GM18526 (cell line): ENCODE measurements around the gene ZNF415.

Experiments
- POLR2A ChIP-seq: IDR thresholded peaks from 3 replicates; pipeline ENCODE4 v1.6.1; 2011; ENCODE audit not compliant: insufficient read length; ENCODE audit errors: extremely low read depth

Gene ZNF415

DNA sequence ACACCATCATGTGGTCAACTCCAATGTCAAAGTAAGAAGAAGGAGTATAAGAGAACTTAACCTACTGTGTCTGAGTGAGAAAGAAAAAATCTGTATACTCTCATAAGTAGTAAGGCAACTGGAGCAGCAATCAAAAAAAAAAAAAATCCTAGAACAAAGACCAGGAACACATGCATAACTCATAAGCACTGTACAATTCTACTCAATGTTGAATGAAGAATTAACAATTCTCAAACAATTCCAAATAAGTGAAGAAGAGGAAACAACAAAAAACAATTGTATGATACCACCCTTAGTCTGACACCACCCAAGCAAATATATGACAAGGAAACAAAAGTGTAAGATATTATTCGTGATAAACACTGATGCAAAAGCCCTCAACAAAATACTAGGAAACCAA, 54.0 kb downstream of the ZNF415 start:
- no peak for TF ChIP-seq POLR2A

DNA sequence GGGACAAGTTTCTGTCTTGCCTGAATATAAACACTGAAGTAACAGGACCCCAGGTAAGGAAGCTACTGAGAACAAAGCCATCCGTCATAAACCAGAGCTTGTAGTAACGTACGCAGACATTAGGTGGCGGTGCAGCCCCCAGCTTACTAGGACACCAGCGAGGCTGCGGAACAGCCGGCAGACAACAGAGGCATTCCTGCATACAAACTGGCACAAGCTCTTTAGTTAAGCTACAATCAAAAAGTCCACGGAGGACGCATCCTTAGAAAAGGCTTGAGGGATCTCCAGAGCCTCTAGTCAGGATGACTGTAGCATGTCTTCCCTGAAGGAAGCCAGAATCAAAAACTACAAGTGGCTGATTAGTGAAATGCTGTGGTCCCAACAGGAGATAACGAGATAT, 55.7 kb downstream of the ZNF415 start:
- TF ChIP-seq POLR2A = no peak

DNA sequence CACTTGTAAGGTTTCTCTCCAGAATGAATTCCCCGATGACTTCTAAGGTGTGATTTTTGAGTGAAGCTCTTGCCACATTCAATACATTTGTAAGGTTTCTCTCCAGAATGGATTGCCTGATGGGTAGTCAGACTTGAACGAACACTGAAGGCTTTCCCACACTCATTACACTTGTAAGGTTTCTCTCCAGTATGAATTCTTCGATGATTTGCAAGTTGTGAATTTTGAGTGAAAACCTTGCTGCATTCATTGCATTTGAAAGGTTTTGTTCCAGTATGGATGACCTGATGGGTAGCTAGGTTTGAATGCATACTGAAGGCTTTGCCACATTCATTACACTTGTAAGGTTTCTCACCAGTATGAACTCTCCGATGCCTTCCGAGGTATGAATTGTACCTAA, 63.9 kb downstream of the ZNF415 start:
- TF ChIP-seq POLR2A = no peak

DNA sequence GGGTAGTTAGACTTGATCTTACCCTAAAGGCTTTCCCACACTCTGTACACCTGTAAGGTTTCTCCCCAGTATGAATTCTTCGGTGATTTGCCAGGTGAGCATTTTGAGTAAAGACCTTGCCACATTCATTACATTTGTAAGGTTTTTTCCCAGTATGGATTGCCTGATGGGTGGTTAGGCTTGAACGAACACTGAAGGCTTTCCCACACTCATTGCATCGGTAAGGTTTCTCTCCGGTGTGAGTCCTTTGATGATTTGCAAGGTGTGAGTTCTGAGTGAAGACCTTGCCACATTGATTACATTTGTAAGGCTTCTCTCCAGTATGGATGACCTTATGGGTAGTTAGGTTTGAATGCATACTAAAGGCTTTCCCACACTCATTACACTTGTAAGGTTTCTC, 64.5 kb downstream of the ZNF415 start:
- no peak for TF ChIP-seq POLR2A

DNA sequence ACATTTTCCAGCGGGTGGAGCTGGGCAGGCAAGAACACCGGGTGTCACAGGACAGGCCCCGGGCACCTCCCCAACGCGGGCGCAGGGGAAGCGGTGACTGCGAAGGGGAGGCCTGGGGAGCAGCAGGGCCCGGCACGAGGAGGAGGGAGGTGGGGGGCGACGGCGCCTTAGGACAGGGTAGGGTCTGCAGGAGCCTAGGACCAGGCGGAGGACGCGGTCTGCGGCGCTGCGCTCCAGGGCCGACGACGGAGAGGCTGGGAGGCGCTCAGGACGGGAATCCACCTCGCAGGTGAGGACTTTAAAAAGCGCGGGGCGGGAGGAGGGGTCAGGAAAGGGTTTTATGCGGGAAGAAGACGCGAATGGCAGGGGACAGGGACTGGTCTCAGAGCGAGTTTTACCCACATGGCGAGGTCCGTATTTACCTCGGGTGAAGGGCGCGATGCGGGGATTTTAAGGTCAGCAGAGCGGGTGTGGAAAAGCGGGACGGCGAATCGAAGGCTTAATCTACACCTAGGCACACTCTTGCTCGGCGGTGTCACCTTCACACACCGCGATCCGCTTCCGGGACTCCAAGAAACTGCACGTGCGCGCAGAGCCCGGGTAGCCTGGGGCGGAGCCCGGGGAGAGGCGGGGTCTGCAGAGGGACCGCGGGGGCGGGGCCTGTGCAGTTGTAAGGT, 74.7 kb downstream of the ZNF415 start:
- TF ChIP-seq POLR2A = no peak
